HepG2 (cell line): ENCODE results near the gene GRPEL2. TPM values are rescaled to one million over a fixed set of nuclear protein-coding genes. Genes with fewer than 3 reads are reported as not detected.

Experiments used
- ATAC-seq: fragments of 200-7000 bp; cut with Tn5 transposase; 3 replicates; pipeline ENCODE4 v1.9.1; 2020; ENCODE audit warnings: mild to moderate bottlenecking, moderate library complexity
- BruUV-seq: library from RNA; stranded (reverse); fragments of 400-500 nt; replicated peaks from 2 replicates; lab custom pipeline; 2021; lab: Mats Ljungman, UMichigan
- CTCF ChIA-PET: fragments of 300-600 bp; formaldehyde crosslinking; extraction: SDS; loops from one replicate; lab custom pipeline; 2021; ENCODE audit warnings: low total read pairs, inconsistent platforms, low intra/inter-chr PET ratio; lab: Yijun Ruan, JAX
- POLR2A ChIA-PET: fragments of 350-600 bp; sonication (Branson Sonifier 250); formaldehyde crosslinking; loops from one replicate; lab custom pipeline; 2020; ENCODE audit warnings: antibody characterized with exemption, inconsistent platforms; lab: Yijun Ruan, JAX
- DNase-seq: peaks from one replicate; pipeline ENCODE4 v3.0.0-alpha.2; 2015; ENCODE audit warnings: low spot score
- FAIRE-seq: peaks from 3 replicates; lab custom pipeline; 2011; peaks lifted over from hg19 to GRCh38; lab: Jason Lieb, UNC
- H2AFZ ChIP-seq: one replicate; pipeline ENCODE4 v1.6.1; 2011; ENCODE audit warnings: low read length, inconsistent platforms
- H3K27ac ChIP-seq: fragments of 300-600 bp; 3 replicates; pipeline ENCODE4 v1.8.0; 2011; ENCODE audit warnings: mixed run types, mild to moderate bottlenecking, mixed read lengths, low read length, inconsistent platforms; ENCODE audit not compliant: insufficient read depth; ENCODE audit errors: extremely low read length
- H3K27me3 ChIP-seq, 2 experiments: fragments of 200-600 bp in 1 of 2; 2 replicates in 1 of 2; 3 replicates in 1 of 2; pipeline versions ENCODE4 v1.6.0 to v1.8.0; 2011; ENCODE audit warnings: low read length in 2 of 2, mild to moderate bottlenecking in 2 of 2, moderate library complexity in 2 of 2, inconsistent platforms in 1 of 2; ENCODE audit not compliant: insufficient read depth in 2 of 2, control insufficient read depth in 1 of 2
- H3K36me3 ChIP-seq, 2 experiments: fragments of 200-600 bp in 1 of 2; replicated peaks in 1 of 2; 2 replicates in 1 of 2; 3 replicates in 1 of 2; pipeline versions ENCODE4 v1.5.1 to v1.8.0; 2011; ENCODE audit warnings: low read length in 2 of 2, inconsistent platforms in 1 of 2; ENCODE audit not compliant: insufficient read depth in 2 of 2, control insufficient read depth in 1 of 2
- H3K4me1 ChIP-seq: 2 replicates; pipeline ENCODE4 v1.5.1; 2012; ENCODE audit warnings: low read length, inconsistent platforms; ENCODE audit not compliant: insufficient read depth
- H3K4me2 ChIP-seq: 2 replicates; pipeline ENCODE4 v1.6.0; 2011; ENCODE audit warnings: low read depth, low read length, inconsistent platforms
- H3K4me3 ChIP-seq, 3 experiments: fragments of 200-600 bp in 1 of 3; sonication (generic), shearing (Covaris generic) in 1 of 3; replicated peaks in 1 of 3; 2 replicates each; pipeline ENCODE4 v1.5.1; 2011 to 2016; ENCODE audit warnings: low read length in 3 of 3, inconsistent platforms in 2 of 3, low read depth in 2 of 3, mild to moderate bottlenecking in 2 of 3, control low read depth in 1 of 3, mixed read lengths in 1 of 3; ENCODE audit not compliant: insufficient read depth in 1 of 3
- H3K79me2 ChIP-seq: one replicate; pipeline ENCODE4 v1.6.1; 2011; ENCODE audit warnings: low read length, inconsistent platforms; ENCODE audit not compliant: insufficient read depth
- H3K9ac ChIP-seq: 2 replicates; pipeline ENCODE4 v1.6.0; 2011; ENCODE audit warnings: mild to moderate bottlenecking, low read depth, low read length, inconsistent platforms; ENCODE audit not compliant: insufficient read depth
- H3K9me3 ChIP-seq: 2 replicates; pipeline ENCODE4 v1.5.1; 2012; ENCODE audit warnings: mild to moderate bottlenecking, low read length
- H4K20me1 ChIP-seq: 2 replicates; pipeline ENCODE4 v1.6.0; 2011; ENCODE audit warnings: inconsistent platforms, mild to moderate bottlenecking, low read length, moderate library complexity; ENCODE audit not compliant: insufficient read depth
- MAZ ChIP-seq, 2 experiments: sonication (generic) in 1 of 2; formaldehyde crosslinking in 1 of 2; IDR thresholded peaks; 2 replicates each; pipeline versions ENCODE4 v1.5.0 to v1.6.1; 2012 to 2020; ENCODE audit warnings: low read depth in 2 of 2, mild to moderate bottlenecking in 2 of 2, borderline replicate concordance in 1 of 2, improper control_type of control experiment in 1 of 2, low read length in 1 of 2, missing genetic modification reagents in 1 of 2, moderate library complexity in 1 of 2
- NFATC3 ChIP-seq: sonication (generic); formaldehyde crosslinking; IDR thresholded peaks from 2 replicates; pipeline ENCODE4 v1.5.1; 2020; ENCODE audit warnings: mild to moderate bottlenecking, missing genetic modification reagents
- POLR2AphosphoS5 ChIP-seq: IDR thresholded peaks from 2 replicates; pipeline ENCODE4 v1.6.1; 2012; ENCODE audit warnings: low read depth, low read length
- ZFP37 ChIP-seq: sonication (generic); formaldehyde crosslinking; IDR thresholded peaks from 2 replicates; pipeline ENCODE4 v1.4.0; 2020; ENCODE audit warnings: missing genetic modification reagents, borderline replicate concordance
- ZIK1 ChIP-seq: sonication (generic); formaldehyde crosslinking; IDR thresholded peaks from 2 replicates; pipeline ENCODE4 v1.5.0; 2020; ENCODE audit warnings: mild to moderate bottlenecking, low read depth, missing genetic modification reagents, borderline replicate concordance
- ZNF205 ChIP-seq: IDR thresholded peaks from 2 replicates; pipeline ENCODE4 v1.6.1; 2018; ENCODE audit warnings: missing biosample characterization, missing genetic modification reagents
- ZNF3 ChIP-seq: IDR thresholded peaks from 2 replicates; pipeline ENCODE4 v1.7.0; 2017; ENCODE audit warnings: inconsistent platforms
- WGBS: methylation state at CpG from one replicate; pipeline ENCODE4 v1.1.6; 2017; ENCODE audit warnings: low lambda C conversion rate; 5-methylcytosine and 5-hydroxymethylcytosine counted together
- in situ Hi-C: cut with HindIII; loops from 2 replicates; pipeline ENCODE4 v1.10.0; 2017; ENCODE audit warnings: low pct_unique_long_range_greater_than_20kb; ENCODE audit not compliant: extremely low pct_ligation_motif_present
- intact Hi-C: fragments of 100-400 bp; cut with micrococcal nuclease; formaldehyde crosslinking; loops from one replicate; pipeline ENCODE4 v1.10.0; 2022; ENCODE audit not compliant: unreplicated experiment
- polyA plus RNA-seq, 8 experiments: library from polyadenylated mRNA; depleted of rRNA in 3 of 8; stranded (reverse) in 7 of 8; unstranded in 1 of 8; fragments of >200 nt; fragmentation: Illumina TruSeq in 4 of 8; extraction: Trizol in 4 of 8; gene quantifications; 2 replicates each; pipeline versions ENCODE4 v1.2.1 to v1.2.3, GENCODE V29; 2011 to 2016; ENCODE audit warnings: low read depth in 4 of 8, missing spikeins in 1 of 8, mixed read lengths in 1 of 8; ENCODE audit not compliant: insufficient read depth in 1 of 8
- total RNA-seq, 5 experiments: library from RNA; depleted of rRNA; stranded (reverse); fragments of >200 nt; fragmentation: Illumina TruSeq; extraction: Trizol; gene quantifications; 2 replicates each; pipeline ENCODE4 v1.2.3, GENCODE V29; 2016; ENCODE audit warnings: low read depth in 1 of 5
- TF ChIP-seq, protein P1 (sequence below): sonication (generic); formaldehyde crosslinking; IDR thresholded peaks from 2 replicates; pipeline ENCODE4 v1.8.1; 2023; ENCODE audit warnings: mild to moderate bottlenecking, missing genetic modification reagents
- TF ChIP-seq, protein P2 (sequence below): sonication (generic); formaldehyde crosslinking; conservative IDR thresholded peaks from 2 replicates; pipeline ENCODE4 v1.4.0; 2020; ENCODE audit warnings: mild to moderate bottlenecking, missing genetic modification reagents, moderate library complexity
- TF ChIP-seq, protein P3 (sequence below): sonication (generic); formaldehyde crosslinking; IDR thresholded peaks from 2 replicates; pipeline ENCODE4 v1.4.0; 2020; ENCODE audit warnings: missing genetic modification reagents
- TF ChIP-seq, protein P4 (sequence below): sonication (generic); formaldehyde crosslinking; IDR thresholded peaks from 2 replicates; pipeline ENCODE4 v1.4.0; 2020; ENCODE audit warnings: mild to moderate bottlenecking, low read depth, missing genetic modification reagents
- TF ChIP-seq, protein P5 (sequence below): sonication (generic); formaldehyde crosslinking; IDR thresholded peaks from 2 replicates; pipeline ENCODE4 v1.4.0; 2020; ENCODE audit warnings: missing genetic modification reagents, borderline replicate concordance

Gene GRPEL2
- total and polyA plus RNA-seq, 2 of the 13 experiments (the other 11 are each of a cell fraction or from before 2014, with no cell fraction given), result 13.1 to 16.6 TPM

DNA sequence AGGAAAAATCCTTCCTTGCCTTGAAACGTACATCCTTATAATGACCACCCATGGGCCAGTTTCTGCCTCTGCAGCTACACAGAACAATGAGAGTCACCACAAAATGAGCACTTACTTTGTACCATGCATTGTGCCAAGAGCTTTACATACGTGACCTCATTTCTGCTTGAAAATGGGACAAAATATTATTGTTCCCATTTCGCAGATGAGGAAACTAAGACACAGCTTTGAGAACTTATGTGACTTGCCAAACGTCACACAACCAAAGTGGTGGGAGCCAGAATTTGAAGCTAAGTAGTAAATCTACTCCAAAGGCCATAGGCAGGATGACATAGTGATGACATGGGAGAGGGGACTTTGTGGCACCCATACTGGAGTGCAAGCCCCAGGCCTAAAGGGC lies 34.8 kb upstream of the GRPEL2 start:
- no peaks in the 10 kb centered on the region for H3K9me3 ChIP-seq
- H3K79me2 ChIP-seq, result no peaks in the 10 kb centered on the region
- DNase-seq (no peak), ATAC-seq (no peak), FAIRE-seq (no peak)
- no peak overlapping the region for H2AFZ ChIP-seq
- H4K20me1 ChIP-seq, result no peaks in the 10 kb centered on the region
- ChIA-PET POLR2A (no interaction called here), CTCF (no interaction called here)
- no peaks in the 10 kb centered on the region; a peak in 1 of 5 replicates for H3K27me3 ChIP-seq
- no peak overlapping the region for H3K9ac ChIP-seq
- no peak overlapping the region for H3K4me2 ChIP-seq
- 59% methylated on average over 4 of the region's 4 CpGs for WGBS
- BruUV-seq, result no TSS peak
- intact Hi-C loops (no loop called here), in situ Hi-C loops (no loop called here)
- H3K36me3 ChIP-seq, result no peaks in the 10 kb centered on the region
- no peak overlapping the region for H3K27ac ChIP-seq
- H3K4me3 ChIP-seq, result no peak overlapping the region
- H3K4me1 ChIP-seq, result no peaks in the 10 kb centered on the region
- TF ChIP-seq, protein P1, sequence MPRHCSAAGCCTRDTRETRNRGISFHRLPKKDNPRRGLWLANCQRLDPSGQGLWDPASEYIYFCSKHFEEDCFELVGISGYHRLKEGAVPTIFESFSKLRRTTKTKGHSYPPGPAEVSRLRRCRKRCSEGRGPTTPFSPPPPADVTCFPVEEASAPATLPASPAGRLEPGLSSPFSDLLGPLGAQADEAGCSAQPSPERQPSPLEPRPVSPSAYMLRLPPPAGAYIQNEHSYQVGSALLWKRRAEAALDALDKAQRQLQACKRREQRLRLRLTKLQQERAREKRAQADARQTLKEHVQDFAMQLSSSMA (CRISPR knock-in tag), result no peak
- TF ChIP-seq, protein P2, sequence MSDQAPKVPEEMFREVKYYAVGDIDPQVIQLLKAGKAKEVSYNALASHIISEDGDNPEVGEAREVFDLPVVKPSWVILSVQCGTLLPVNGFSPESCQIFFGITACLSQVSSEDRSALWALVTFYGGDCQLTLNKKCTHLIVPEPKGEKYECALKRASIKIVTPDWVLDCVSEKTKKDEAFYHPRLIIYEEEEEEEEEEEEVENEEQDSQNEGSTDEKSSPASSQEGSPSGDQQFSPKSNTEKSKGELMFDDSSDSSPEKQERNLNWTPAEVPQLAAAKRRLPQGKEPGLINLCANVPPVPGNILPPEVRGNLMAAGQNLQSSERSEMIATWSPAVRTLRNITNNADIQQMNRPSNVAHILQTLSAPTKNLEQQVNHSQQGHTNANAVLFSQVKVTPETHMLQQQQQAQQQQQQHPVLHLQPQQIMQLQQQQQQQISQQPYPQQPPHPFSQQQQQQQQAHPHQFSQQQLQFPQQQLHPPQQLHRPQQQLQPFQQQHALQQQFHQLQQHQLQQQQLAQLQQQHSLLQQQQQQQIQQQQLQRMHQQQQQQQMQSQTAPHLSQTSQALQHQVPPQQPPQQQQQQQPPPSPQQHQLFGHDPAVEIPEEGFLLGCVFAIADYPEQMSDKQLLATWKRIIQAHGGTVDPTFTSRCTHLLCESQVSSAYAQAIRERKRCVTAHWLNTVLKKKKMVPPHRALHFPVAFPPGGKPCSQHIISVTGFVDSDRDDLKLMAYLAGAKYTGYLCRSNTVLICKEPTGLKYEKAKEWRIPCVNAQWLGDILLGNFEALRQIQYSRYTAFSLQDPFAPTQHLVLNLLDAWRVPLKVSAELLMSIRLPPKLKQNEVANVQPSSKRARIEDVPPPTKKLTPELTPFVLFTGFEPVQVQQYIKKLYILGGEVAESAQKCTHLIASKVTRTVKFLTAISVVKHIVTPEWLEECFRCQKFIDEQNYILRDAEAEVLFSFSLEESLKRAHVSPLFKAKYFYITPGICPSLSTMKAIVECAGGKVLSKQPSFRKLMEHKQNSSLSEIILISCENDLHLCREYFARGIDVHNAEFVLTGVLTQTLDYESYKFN (CRISPR knock-in tag), result no peak
- TF ChIP-seq, protein P3, sequence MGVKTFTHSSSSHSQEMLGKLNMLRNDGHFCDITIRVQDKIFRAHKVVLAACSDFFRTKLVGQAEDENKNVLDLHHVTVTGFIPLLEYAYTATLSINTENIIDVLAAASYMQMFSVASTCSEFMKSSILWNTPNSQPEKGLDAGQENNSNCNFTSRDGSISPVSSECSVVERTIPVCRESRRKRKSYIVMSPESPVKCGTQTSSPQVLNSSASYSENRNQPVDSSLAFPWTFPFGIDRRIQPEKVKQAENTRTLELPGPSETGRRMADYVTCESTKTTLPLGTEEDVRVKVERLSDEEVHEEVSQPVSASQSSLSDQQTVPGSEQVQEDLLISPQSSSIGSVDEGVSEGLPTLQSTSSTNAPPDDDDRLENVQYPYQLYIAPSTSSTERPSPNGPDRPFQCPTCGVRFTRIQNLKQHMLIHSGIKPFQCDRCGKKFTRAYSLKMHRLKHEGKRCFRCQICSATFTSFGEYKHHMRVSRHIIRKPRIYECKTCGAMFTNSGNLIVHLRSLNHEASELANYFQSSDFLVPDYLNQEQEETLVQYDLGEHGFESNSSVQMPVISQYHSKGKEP (CRISPR knock-in tag), result no peak
- no peak for TF ChIP-seq POLR2AphosphoS5
- TF ChIP-seq ZNF3, result no peak
- no peak for TF ChIP-seq MAZ (IDR thresholded peaks at IDR 0.05; ENCODE audit: borderline replicate concordance, low read depth, low read length)
- no peak for TF ChIP-seq MAZ (CRISPR knock-in tag; IDR thresholded peaks at IDR 0.05; ENCODE audit: low read depth)
- TF ChIP-seq ZIK1 (CRISPR knock-in tag), result no peak
- TF ChIP-seq, protein P4, sequence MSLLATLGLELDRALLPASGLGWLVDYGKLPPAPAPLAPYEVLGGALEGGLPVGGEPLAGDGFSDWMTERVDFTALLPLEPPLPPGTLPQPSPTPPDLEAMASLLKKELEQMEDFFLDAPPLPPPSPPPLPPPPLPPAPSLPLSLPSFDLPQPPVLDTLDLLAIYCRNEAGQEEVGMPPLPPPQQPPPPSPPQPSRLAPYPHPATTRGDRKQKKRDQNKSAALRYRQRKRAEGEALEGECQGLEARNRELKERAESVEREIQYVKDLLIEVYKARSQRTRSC (CRISPR knock-in tag), result no peak
- TF ChIP-seq ZFP37, result no peak
- TF ChIP-seq ZNF205, result no peak
- TF ChIP-seq, protein P5, sequence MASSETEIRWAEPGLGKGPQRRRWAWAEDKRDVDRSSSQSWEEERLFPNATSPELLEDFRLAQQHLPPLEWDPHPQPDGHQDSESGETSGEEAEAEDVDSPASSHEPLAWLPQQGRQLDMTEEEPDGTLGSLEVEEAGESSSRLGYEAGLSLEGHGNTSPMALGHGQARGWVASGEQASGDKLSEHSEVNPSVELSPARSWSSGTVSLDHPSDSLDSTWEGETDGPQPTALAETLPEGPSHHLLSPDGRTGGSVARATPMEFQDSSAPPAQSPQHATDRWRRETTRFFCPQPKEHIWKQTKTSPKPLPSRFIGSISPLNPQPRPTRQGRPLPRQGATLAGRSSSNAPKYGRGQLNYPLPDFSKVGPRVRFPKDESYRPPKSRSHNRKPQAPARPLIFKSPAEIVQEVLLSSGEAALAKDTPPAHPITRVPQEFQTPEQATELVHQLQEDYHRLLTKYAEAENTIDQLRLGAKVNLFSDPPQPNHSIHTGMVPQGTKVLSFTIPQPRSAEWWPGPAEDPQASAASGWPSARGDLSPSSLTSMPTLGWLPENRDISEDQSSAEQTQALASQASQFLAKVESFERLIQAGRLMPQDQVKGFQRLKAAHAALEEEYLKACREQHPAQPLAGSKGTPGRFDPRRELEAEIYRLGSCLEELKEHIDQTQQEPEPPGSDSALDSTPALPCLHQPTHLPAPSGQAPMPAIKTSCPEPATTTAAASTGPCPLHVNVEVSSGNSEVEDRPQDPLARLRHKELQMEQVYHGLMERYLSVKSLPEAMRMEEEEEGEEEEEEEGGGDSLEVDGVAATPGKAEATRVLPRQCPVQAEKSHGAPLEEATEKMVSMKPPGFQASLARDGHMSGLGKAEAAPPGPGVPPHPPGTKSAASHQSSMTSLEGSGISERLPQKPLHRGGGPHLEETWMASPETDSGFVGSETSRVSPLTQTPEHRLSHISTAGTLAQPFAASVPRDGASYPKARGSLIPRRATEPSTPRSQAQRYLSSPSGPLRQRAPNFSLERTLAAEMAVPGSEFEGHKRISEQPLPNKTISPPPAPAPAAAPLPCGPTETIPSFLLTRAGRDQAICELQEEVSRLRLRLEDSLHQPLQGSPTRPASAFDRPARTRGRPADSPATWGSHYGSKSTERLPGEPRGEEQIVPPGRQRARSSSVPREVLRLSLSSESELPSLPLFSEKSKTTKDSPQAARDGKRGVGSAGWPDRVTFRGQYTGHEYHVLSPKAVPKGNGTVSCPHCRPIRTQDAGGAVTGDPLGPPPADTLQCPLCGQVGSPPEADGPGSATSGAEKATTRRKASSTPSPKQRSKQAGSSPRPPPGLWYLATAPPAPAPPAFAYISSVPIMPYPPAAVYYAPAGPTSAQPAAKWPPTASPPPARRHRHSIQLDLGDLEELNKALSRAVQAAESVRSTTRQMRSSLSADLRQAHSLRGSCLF, result no peak
- TF ChIP-seq NFATC3 (CRISPR knock-in tag), result no peak
